GM13976 (cell line): ENCODE data around the gene CTSA.
"Not testable (repeated sequence)": the region's sequence is repeated elsewhere in the genome, so short reads cannot be mapped to it uniquely, and the experiment has no call there.

Experiments used
- DNase-seq: peaks from one replicate; pipeline ENCODE4 v3.0.0; 2012; ENCODE audit warnings: low spot score
- CTCF ChIP-seq: IDR thresholded peaks from 2 replicates; pipeline ENCODE4 v1.5.1; 2012; ENCODE audit warnings: borderline replicate concordance, mild to moderate bottlenecking; ENCODE audit not compliant: insufficient read depth; ENCODE audit errors: extremely low read depth, missing control alignments, control extremely low read depth
- in situ Hi-C: fragments of 300-500 bp; cut with MboI; formaldehyde crosslinking; loops from one replicate; pipeline ENCODE4 v1.12.0; 2022; ENCODE audit warnings: low sequenced_read_pairs, mixed read lengths, inconsistent platforms; ENCODE audit not compliant: unreplicated experiment

The CTSA gene

GRCh38 chr20:45897289-45897688 is 6.2 kb downstream of the CTSA start:
- TF ChIP-seq CTCF, result no peak
- in situ Hi-C loops, result no loop called here
- DNase-seq, result no peak

- in situ Hi-C loops, result no loop called here
- no peak for DNase-seq
- TF ChIP-seq CTCF, result no peak
These were observed 6.6 kb downstream of the CTSA start for GRCh38 chr20:45897692-45898091.

- no peak for TF ChIP-seq CTCF
- DNase-seq, result no peak
- in situ Hi-C loops, result no loop called here
These were observed 7.2 kb downstream of the CTSA start for GRCh38 chr20:45898285-45898684.

GRCh38 chr20:45899046-45899835 is 8.1 kb downstream of the CTSA start:
- no peak for TF ChIP-seq CTCF
- in situ Hi-C loops, result no loop called here
- DNase-seq, result no peak

- DNase-seq, in situ Hi-C loops: not testable (repeated sequence)
These were observed 10.2 kb downstream of the CTSA start for GRCh38 chr20:45901332-45901731.

- TF ChIP-seq CTCF, result no peak
- no peak for DNase-seq
- in situ Hi-C loops, result no loop called here
These were observed 11.1 kb downstream of the CTSA start for GRCh38 chr20:45902199-45902701.
